Effector memory CD8-positive, alpha-beta T cell (primary cell): ENCODE results near the gene WBP1L.
A peak's percentile ranks its signal among the peaks of the same experiment; 100 is the strongest.
"Not testable (repeated sequence)": the region's sequence is repeated elsewhere in the genome, so short reads cannot be mapped to it uniquely, and the experiment has no call there.

Experiments
- ATAC-seq: fragments of 150-1000 bp; cut with Tn5 transposase; replicated peaks from 2 replicates; pipeline ENCODE4 v1.10.0; 2021; ENCODE audit warnings: mild to moderate bottlenecking, moderate library complexity
- DNase-seq, 3 experiments: peaks; one replicate each; pipeline ENCODE4 v3.0.0; 2021
- H3K27ac Mint-ChIP-seq, 2 donors: one replicate each; pipeline ENCODE4 v1.8.0; 2022; ENCODE audit warnings: mild to moderate bottlenecking in 2 of 2, mixed read lengths in 2 of 2, moderate library complexity in 2 of 2
- H3K27me3 Mint-ChIP-seq, 2 donors: one replicate each; pipeline ENCODE4 v1.8.0; 2022; ENCODE audit warnings: mixed read lengths in 2 of 2
- H3K36me3 Mint-ChIP-seq: one replicate; pipeline ENCODE4 v1.8.0; 2022; ENCODE audit warnings: mild to moderate bottlenecking, moderate library complexity, mixed read lengths; ENCODE audit not compliant: insufficient read depth
- H3K4me1 Mint-ChIP-seq, 2 donors: one replicate each; pipeline ENCODE4 v1.8.0; 2022; ENCODE audit warnings: low read depth in 2 of 2, mixed read lengths in 2 of 2
- H3K4me3 Mint-ChIP-seq, 2 donors: one replicate each; pipeline ENCODE4 v1.8.0; 2022; ENCODE audit warnings: mild to moderate bottlenecking in 2 of 2, mixed read lengths in 2 of 2, moderate library complexity in 2 of 2
- H3K9me3 Mint-ChIP-seq, 2 donors: one replicate each; pipeline ENCODE4 v1.8.0; 2022; ENCODE audit warnings: mixed read lengths in 2 of 2

Gene WBP1L

DNA sequence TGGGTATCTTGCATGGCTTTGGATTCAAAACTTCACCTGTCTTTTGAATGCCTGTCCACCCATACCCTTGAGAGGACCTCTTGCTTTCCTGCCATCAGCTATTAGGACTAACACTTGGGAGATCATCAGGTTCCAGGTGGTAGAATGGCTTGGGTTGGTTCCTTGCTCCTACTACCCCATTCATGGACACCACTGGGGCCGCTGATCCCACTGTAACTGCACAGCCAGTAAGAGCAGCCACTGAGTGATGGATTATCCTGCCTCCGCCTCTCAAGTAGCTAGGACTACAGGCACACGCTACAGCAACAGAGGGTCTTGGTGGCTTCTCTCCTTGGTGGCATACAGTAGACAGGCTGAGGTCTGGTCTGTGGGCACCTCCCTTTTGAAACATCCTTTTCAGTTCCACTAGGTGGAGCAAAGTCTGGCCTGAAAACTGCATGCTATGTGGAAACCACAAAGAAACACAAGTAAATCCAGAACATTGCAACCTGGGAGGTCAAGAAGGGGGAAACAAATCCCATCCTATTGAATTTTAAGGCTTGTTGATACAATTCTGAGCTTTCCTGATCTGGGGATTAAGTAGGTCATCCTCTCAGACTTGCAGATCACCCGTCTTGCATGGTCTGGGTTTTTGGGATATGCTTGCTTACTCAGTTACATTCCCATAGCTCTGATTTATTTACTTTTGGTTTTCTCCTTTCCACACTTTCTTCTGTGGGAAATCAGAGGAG, 9.4 kb downstream of the WBP1L start:
- ATAC-seq, result peak; percentile 65
- H3K9me3 Mint-ChIP-seq, result no peaks in the 10 kb centered on the region
- no peak overlapping the region for H3K4me3 Mint-ChIP-seq
- peaks cover 14% of the 10 kb centered on the region for H3K36me3 Mint-ChIP-seq
- H3K27ac Mint-ChIP-seq, result peak overlapping the region; percentile 46 to 75
- no peak for DNase-seq
- no peaks in the 10 kb centered on the region for H3K27me3 Mint-ChIP-seq
- peaks cover 33 to 50% of the 10 kb centered on the region in 2 donors for H3K4me1 Mint-ChIP-seq

DNA sequence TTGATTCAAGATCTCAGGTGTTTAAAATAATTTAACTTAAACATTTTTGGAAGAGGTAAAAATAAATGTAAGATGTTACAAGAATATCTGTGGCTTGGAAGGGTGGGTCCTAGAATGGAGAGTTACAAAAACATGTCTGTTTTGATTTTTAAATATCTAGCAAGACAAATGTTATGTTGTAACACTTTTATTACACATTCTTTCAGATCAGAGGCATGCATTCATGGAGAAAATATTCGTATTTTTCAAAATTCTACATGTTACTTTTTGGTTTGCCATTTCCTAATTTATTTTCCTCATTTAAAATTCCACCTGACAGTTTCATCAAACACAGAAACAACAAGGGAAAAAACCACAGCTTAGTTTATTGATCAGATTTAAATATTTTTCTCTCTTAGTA, 10.0 kb downstream of the WBP1L start:
- Mint-ChIP-seq H3K4me1 (peaks cover 33 to 50% of the 10 kb centered on the region in 2 donors), H3K36me3 (peaks cover 14% of the 10 kb centered on the region), H3K27me3 (no peaks in the 10 kb centered on the region), H3K4me3 (no peak overlapping the region), H3K9me3 (no peaks in the 10 kb centered on the region), H3K27ac (peak overlapping the region; percentile 46 to 75)
- ATAC-seq, result no peak
- DNase-seq, result no peak

DNA sequence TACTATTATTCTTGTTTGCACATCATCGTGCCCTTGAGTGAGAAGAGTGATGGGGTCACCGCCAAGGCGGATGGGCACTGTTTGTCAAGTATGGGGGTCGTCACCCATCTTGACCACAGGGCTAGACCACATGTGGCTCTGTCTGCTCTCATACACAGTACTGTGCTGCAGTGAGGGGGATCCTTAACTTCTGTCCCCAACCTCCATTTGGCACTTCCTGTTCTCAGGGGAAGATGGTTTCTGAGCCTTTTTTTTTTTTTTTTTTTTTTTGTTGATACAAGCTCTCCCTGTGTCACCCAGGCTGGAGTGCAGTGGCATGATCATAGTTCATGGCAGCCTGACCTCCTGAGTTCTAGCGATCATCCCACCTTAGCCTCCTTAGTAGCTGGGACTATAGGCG, 13.6 kb downstream of the WBP1L start:
- Mint-ChIP-seq H3K36me3 (peaks cover 9% of the 10 kb centered on the region), H3K4me3 (no peak overlapping the region), H3K9me3 (no peaks in the 10 kb centered on the region), H3K27ac (peak overlapping the region in 1 of 2 donors; percentile 44), H3K27me3 (no peaks in the 10 kb centered on the region), H3K4me1 (peaks cover 35 to 45% of the 10 kb centered on the region in 2 donors)
- ATAC-seq (no peak), DNase-seq (no peak)

DNA sequence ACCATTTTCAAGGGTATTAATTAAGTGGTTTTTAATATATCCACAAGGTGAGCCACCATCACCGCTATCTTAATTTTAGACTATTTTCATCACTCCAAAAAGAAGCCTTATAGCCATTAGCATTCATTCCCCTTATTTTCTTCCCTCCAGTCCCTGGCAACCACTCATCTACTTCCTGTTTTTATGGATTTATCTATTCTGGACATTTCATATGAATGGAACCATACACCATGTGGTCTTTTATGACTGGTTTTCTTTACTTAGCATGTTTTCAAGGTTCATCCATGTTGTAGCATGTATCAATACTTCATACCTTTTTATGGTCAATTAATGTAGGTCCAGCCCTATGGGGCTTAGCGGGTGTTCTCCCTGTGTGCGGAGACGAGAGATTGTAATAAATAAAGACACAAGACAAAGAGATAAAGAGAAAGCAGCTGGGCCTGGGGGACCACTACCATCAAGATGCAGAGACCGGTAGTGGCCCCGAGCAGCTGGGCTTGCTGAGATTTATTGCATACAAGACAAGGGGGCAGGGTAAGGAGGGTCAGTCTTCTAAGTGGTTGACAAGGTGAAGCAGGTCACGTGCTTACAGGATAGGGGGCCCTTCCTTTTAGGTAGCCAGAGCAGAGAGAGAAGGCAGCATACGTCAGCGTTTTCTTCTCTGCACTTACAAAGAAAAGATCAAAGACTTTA, 14.6 kb downstream of the WBP1L start:
- DNase-seq, result no peak
- Mint-ChIP-seq H3K9me3 (no peaks in the 10 kb centered on the region), H3K4me1 (peaks cover 26 to 41% of the 10 kb centered on the region in 2 donors), H3K27ac (peak overlapping the region; percentile 33 to 44), H3K27me3 (no peaks in the 10 kb centered on the region), H3K36me3 (peaks cover 15% of the 10 kb centered on the region), H3K4me3 (no peak overlapping the region)
- no peak for ATAC-seq

GRCh38 chr10:102758933-102759262, 15.2 kb downstream of the WBP1L start:
- Mint-ChIP-seq H3K36me3 (peaks cover 18% of the 10 kb centered on the region), H3K27ac (peak overlapping the region in 1 of 2 donors; percentile 33), H3K4me1 (peaks cover 26 to 38% of the 10 kb centered on the region in 2 donors)
- not testable (repeated sequence) for ATAC-seq, H3K27me3 Mint-ChIP-seq, H3K4me3 Mint-ChIP-seq, H3K9me3 Mint-ChIP-seq, DNase-seq

GRCh38 chr10:102759497-102760210, 15.9 kb downstream of the WBP1L start:
- ATAC-seq (no peak), DNase-seq (no peak)
- Mint-ChIP-seq H3K36me3 (peaks cover 18% of the 10 kb centered on the region), H3K27me3 (no peaks in the 10 kb centered on the region), H3K9me3 (no peaks in the 10 kb centered on the region), H3K4me3 (no peak overlapping the region), H3K4me1 (peaks cover 26 to 35% of the 10 kb centered on the region in 2 donors), H3K27ac (no peak overlapping the region)

DNA sequence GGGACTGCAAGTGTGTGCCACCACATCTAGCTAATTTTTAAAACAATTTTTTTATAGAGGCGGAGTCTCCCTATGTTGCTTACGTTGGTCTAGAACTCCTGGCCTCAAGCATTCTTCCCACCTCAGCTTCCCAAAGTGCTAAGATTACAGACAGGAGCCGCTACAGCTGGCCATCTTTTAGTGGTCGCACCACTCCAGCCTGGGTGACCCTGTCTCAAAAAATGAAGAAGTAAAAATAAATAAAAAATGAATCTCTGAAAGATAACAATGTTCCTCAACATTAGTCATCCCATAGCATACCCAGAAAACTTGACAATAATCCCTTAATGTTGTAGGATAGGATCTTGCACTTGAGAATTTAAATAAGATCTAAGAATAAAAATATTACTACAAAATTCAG, 18.2 kb downstream of the WBP1L start:
- Mint-ChIP-seq H3K9me3 (no peaks in the 10 kb centered on the region), H3K4me1 (peaks cover 27 to 43% of the 10 kb centered on the region in 2 donors), H3K4me3 (no peak overlapping the region), H3K36me3 (peaks cover 26% of the 10 kb centered on the region), H3K27me3 (no peaks in the 10 kb centered on the region), H3K27ac (peak overlapping the region in 1 of 2 donors; percentile 8)
- ATAC-seq, result no peak
- no peak for DNase-seq

- H3K27ac Mint-ChIP-seq, result peak overlapping the region; percentile 8 to 39
- peaks cover 26% of the 10 kb centered on the region for H3K36me3 Mint-ChIP-seq
- DNase-seq (no peak), ATAC-seq (no peak)
- no peak overlapping the region for H3K4me3 Mint-ChIP-seq
- H3K4me1 Mint-ChIP-seq, result peaks cover 28 to 42% of the 10 kb centered on the region in 2 donors
- no peaks in the 10 kb centered on the region for H3K27me3 Mint-ChIP-seq
- no peaks in the 10 kb centered on the region for H3K9me3 Mint-ChIP-seq
Observed at GRCh38 chr10:102762401-102763015, 18.8 kb downstream of the WBP1L start.

DNA sequence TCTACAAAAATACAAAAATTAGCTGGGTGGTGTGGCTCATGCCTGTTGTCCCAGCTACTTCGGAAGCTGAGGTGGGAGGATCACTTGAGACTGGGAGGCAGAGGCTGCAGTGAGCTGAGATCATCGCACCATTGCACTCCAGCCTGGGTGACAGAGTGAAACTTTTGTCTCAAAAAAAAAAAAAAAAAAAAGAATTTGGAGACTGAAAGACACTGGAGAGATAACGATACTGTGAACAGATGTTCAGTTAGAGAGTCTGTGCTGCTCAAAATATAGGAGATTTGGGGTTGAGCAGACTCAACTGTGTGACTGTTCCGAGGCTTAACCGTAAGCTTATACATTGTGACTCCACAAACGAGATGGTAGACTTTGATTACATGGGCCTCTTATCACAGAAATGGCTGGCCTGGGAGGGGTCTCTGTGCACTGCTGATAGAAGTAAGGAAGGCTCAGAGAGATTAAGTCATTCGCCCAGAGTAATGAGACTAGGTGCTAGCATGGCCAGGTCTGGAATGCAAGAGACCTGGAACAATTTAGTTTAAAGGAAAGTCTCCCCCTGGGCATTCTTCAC, 19.4 kb downstream of the WBP1L start:
- Mint-ChIP-seq H3K27ac (peak overlapping the region; percentile 8 to 39), H3K36me3 (peaks cover 24% of the 10 kb centered on the region), H3K9me3 (no peaks in the 10 kb centered on the region), H3K4me3 (no peak overlapping the region), H3K27me3 (no peaks in the 10 kb centered on the region), H3K4me1 (peaks cover 30 to 43% of the 10 kb centered on the region in 2 donors)
- no peak for DNase-seq
- ATAC-seq, result no peak

GRCh38 chr10:102764470-102765161, 20.9 kb downstream of the WBP1L start:
- no peaks in the 10 kb centered on the region for H3K9me3 Mint-ChIP-seq
- DNase-seq (no peak), ATAC-seq (no peak)
- H3K27ac Mint-ChIP-seq, result peak overlapping the region in 1 of 2 donors; percentile 35
- peaks cover 24% of the 10 kb centered on the region for H3K36me3 Mint-ChIP-seq
- H3K4me1 Mint-ChIP-seq, result peaks cover 29 to 39% of the 10 kb centered on the region in 2 donors
- H3K4me3 Mint-ChIP-seq, result no peak overlapping the region
- H3K27me3 Mint-ChIP-seq, result no peaks in the 10 kb centered on the region

GRCh38 chr10:102765336-102765735, 21.6 kb downstream of the WBP1L start:
- Mint-ChIP-seq H3K4me1 (peaks cover 31 to 43% of the 10 kb centered on the region in 2 donors), H3K9me3 (no peaks in the 10 kb centered on the region), H3K4me3 (no peak overlapping the region), H3K27ac (no peak overlapping the region), H3K27me3 (no peaks in the 10 kb centered on the region), H3K36me3 (peaks cover 22% of the 10 kb centered on the region)
- no peak for ATAC-seq
- DNase-seq, result no peak

GRCh38 chr10:102767428-102768160, 23.8 kb downstream of the WBP1L start:
- peaks cover 22% of the 10 kb centered on the region for H3K36me3 Mint-ChIP-seq
- H3K27me3 Mint-ChIP-seq, result no peaks in the 10 kb centered on the region
- no peak for DNase-seq
- H3K27ac Mint-ChIP-seq, result peak overlapping the region; percentile 31 to 41
- no peak overlapping the region for H3K4me3 Mint-ChIP-seq
- H3K9me3 Mint-ChIP-seq, result no peaks in the 10 kb centered on the region
- H3K4me1 Mint-ChIP-seq, result peaks cover 30 to 44% of the 10 kb centered on the region in 2 donors
- ATAC-seq, result peak; percentile 42
